B cell (primary cell): ENCODE measurements around the gene ZDHHC7. TPM values are rescaled to one million over a fixed set of nuclear protein-coding genes. Genes with fewer than 3 reads are reported as not detected.

Source experiments
- ATAC-seq: fragments of 200-7000 bp; cut with Tn5 transposase; one replicate; pipeline ENCODE4 v1.10.0; 2021; ENCODE audit warnings: low read depth, mild to moderate bottlenecking, moderate number of reproducible peaks, moderate library complexity
- CTCF ChIA-PET: fragments of 350-600 bp; sonication (Branson Sonifier 250); formaldehyde crosslinking; loops from one replicate; lab custom pipeline; 2021; ENCODE audit warnings: antibody characterized with exemption, inconsistent platforms; lab: Charles Lee
- POLR2A ChIA-PET: fragments of 350-600 bp; sonication (Branson Sonifier 250); formaldehyde crosslinking; loops from one replicate; lab custom pipeline; 2021; ENCODE audit warnings: antibody characterized with exemption; lab: Charles Lee
- DNase-seq: peaks from one replicate; pipeline ENCODE4 v3.0.0; 2013
- H2AFZ ChIP-seq: 2 replicates; pipeline ENCODE4 v1.6.1; 2012; ENCODE audit warnings: mild to moderate bottlenecking, low read depth, low read length; ENCODE audit not compliant: insufficient read depth, poor library complexity, severe bottlenecking
- H3K27ac ChIP-seq, 2 donors: 1 replicate in 1 of 2; 2 replicates in 1 of 2; pipeline ENCODE4 v1.5.1; 2012 to 2013; ENCODE audit warnings: low read length in 2 of 2, mild to moderate bottlenecking in 2 of 2, moderate library complexity in 1 of 2
- H3K27me3 ChIP-seq, 4 experiments: fragments of 200-600 bp in 1 of 4; sonication (generic) in 1 of 4; replicated peaks in 1 of 4; 1 replicate in 2 of 4; 2 replicates in 2 of 4; pipeline versions ENCODE4 v1.6.1 to v1.7.0; 2013 to 2016; ENCODE audit warnings: low read length in 3 of 4, mild to moderate bottlenecking in 2 of 4, mixed read lengths in 1 of 4, moderate library complexity in 1 of 4; ENCODE audit not compliant: insufficient read depth in 4 of 4, control insufficient read depth in 3 of 4; ENCODE audit errors: control extremely low read depth in 1 of 4
- H3K36me3 ChIP-seq, 2 experiments: replicated peaks in 1 of 2; 1 replicate in 1 of 2; 2 replicates in 1 of 2; pipeline versions ENCODE4 v1.6.1 to v1.7.1; 2013; ENCODE audit warnings: low read length in 1 of 2; ENCODE audit not compliant: insufficient read depth in 2 of 2, control insufficient read depth in 1 of 2; ENCODE audit errors: control extremely low read depth in 1 of 2, extremely low read depth in 1 of 2
- H3K4me1 ChIP-seq, 2 donors: fragments of 200-600 bp in 1 of 2; sonication (generic) in 1 of 2; 1 replicate in 1 of 2; 2 replicates in 1 of 2; pipeline versions ENCODE4 v1.5.1 to v1.6.1; 2013 to 2017; ENCODE audit warnings: low read length in 2 of 2; ENCODE audit not compliant: control insufficient read depth in 2 of 2, insufficient read depth in 2 of 2
- H3K4me2 ChIP-seq: replicated peaks from 2 replicates; pipeline ENCODE3; 2012; ENCODE audit warnings: mild to moderate bottlenecking, low read depth, low read length; ENCODE audit not compliant: poor library complexity, severe bottlenecking
- H3K4me3 ChIP-seq, 5 experiments: fragments of 200-600 bp in 1 of 5; sonication (generic) in 1 of 5; 1 replicate in 3 of 5; 2 replicates in 2 of 5; pipeline versions ENCODE4 v1.5.1 to v1.7.0; 2011 to 2016; ENCODE audit warnings: low read length in 4 of 5, mild to moderate bottlenecking in 4 of 5, low read depth in 2 of 5, control low read depth in 1 of 5, moderate library complexity in 1 of 5; ENCODE audit not compliant: insufficient read depth in 1 of 5; ENCODE audit errors: control extremely low read depth in 1 of 5, extremely low read depth in 1 of 5
- H3K79me2 ChIP-seq: fragments of 200-600 bp; sonication (generic); one replicate; pipeline ENCODE4 v1.6.0; 2016; ENCODE audit warnings: low read length; ENCODE audit not compliant: control insufficient read depth, insufficient read depth
- H3K9ac ChIP-seq: fragments of 200-600 bp; sonication (generic); 2 replicates; pipeline ENCODE4 v1.6.1; 2017; ENCODE audit warnings: mild to moderate bottlenecking, low read length, moderate library complexity
- H3K9me3 ChIP-seq, 3 donors: one replicate each; pipeline versions ENCODE4 v1.6.1 to v1.7.1; 2013; ENCODE audit warnings: low read length in 2 of 3; ENCODE audit not compliant: control insufficient read depth in 2 of 3, insufficient read depth in 1 of 3; ENCODE audit errors: control extremely low read depth in 1 of 3
- H4K20me1 ChIP-seq: 2 replicates; pipeline ENCODE4 v1.6.0; 2012; ENCODE audit warnings: mild to moderate bottlenecking, low read length; ENCODE audit not compliant: insufficient read depth, control insufficient read depth, poor library complexity, severe bottlenecking
- H3K27ac Mint-ChIP-seq: one replicate; pipeline ENCODE4 v1.8.0; 2021; ENCODE audit warnings: mixed read lengths
- H3K27me3 Mint-ChIP-seq: one replicate; pipeline ENCODE4 v1.8.0; 2021; ENCODE audit warnings: mixed read lengths
- H3K4me1 Mint-ChIP-seq: one replicate; pipeline ENCODE4 v1.8.0; 2021; ENCODE audit warnings: mixed read lengths
- H3K4me3 Mint-ChIP-seq: one replicate; pipeline ENCODE4 v1.8.0; 2021; ENCODE audit warnings: mixed read lengths
- H3K9me3 Mint-ChIP-seq: one replicate; pipeline ENCODE4 v1.8.0; 2022; ENCODE audit warnings: mixed read lengths; ENCODE audit not compliant: insufficient read depth
- EZH2 ChIP-seq: IDR thresholded peaks from 2 replicates; pipeline ENCODE4 v1.6.1; 2012; ENCODE audit warnings: borderline replicate concordance, low read depth, mild to moderate bottlenecking, moderate library complexity, low read length; ENCODE audit not compliant: insufficient read depth, poor library complexity, severe bottlenecking
- WGBS: methylation state at CpG from one replicate; pipeline ENCODE4 v1.1.5; 2013; ENCODE audit warnings: missing lambda C conversion rate; ENCODE audit not compliant: insufficient coverage; 5-methylcytosine and 5-hydroxymethylcytosine counted together
- intact Hi-C: fragments of 100-400 bp; cut with micrococcal nuclease; formaldehyde crosslinking; loops from one replicate; pipeline ENCODE4 v1.10.0; 2022
- polyA plus RNA-seq: library from polyadenylated mRNA; depleted of rRNA; stranded (reverse); fragments of >200 nt; gene quantifications from 2 replicates; pipeline ENCODE4 v1.2.3, GENCODE V29; 2012
- total RNA-seq, 2 donors: library from RNA; stranded (reverse); fragments of 120-200 nt in 1 of 2; gene quantifications; 1 replicate in 1 of 2; 2 replicates in 1 of 2; pipeline versions ENCODE4 v1.2.3 to v1.2.4, GENCODE V29; 2013 to 2022
- TF ChIP-seq, protein P1 (sequence below): fragments of 200-600 bp; IDR thresholded peaks from one replicate; pipeline ENCODE4 v1.8.0; 2022; ENCODE audit warnings: antibody characterized with exemption, mild to moderate bottlenecking

The ZDHHC7 gene
- total and polyA plus RNA-seq, 2 donors (not counting 1 experiment from before 2014, with no cell fraction given), result 25.2 to 36.1 TPM

- no peak overlapping the region for H3K4me3 ChIP-seq
- H3K4me2 ChIP-seq, result no peak overlapping the region
- no peaks in the 10 kb centered on the region for H3K27me3 ChIP-seq
- Mint-ChIP-seq H3K4me3 (no peak overlapping the region), H3K27me3 (no peaks in the 10 kb centered on the region), H3K9me3 (no peaks in the 10 kb centered on the region), H3K4me1 (no peaks in the 10 kb centered on the region), H3K27ac (no peak overlapping the region)
- DNase-seq (no peak), ATAC-seq (peak; percentile 14)
- no peaks in the 10 kb centered on the region for H3K79me2 ChIP-seq
- peak overlapping the region in 1 of 2 donors; percentile 52 for H3K27ac ChIP-seq
- TF ChIP-seq, protein P1, sequence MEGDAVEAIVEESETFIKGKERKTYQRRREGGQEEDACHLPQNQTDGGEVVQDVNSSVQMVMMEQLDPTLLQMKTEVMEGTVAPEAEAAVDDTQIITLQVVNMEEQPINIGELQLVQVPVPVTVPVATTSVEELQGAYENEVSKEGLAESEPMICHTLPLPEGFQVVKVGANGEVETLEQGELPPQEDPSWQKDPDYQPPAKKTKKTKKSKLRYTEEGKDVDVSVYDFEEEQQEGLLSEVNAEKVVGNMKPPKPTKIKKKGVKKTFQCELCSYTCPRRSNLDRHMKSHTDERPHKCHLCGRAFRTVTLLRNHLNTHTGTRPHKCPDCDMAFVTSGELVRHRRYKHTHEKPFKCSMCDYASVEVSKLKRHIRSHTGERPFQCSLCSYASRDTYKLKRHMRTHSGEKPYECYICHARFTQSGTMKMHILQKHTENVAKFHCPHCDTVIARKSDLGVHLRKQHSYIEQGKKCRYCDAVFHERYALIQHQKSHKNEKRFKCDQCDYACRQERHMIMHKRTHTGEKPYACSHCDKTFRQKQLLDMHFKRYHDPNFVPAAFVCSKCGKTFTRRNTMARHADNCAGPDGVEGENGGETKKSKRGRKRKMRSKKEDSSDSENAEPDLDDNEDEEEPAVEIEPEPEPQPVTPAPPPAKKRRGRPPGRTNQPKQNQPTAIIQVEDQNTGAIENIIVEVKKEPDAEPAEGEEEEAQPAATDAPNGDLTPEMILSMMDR, result no peak
- TF ChIP-seq EZH2, result no peak
- CTCF ChIA-PET, result interaction anchor here (1.4 kb wide), 1 partner anchor 40 kb away, joined by 4 read pairs; no protein-coding TSS in a partner anchor
- no peak overlapping the region for H3K9ac ChIP-seq
- H3K9me3 ChIP-seq, result peaks cover 0 to 20% (median 0%) of the 10 kb centered on the region in 3 donors
- intact Hi-C loops, result no loop called here
- POLR2A ChIA-PET, result no interaction called here
- no peaks in the 10 kb centered on the region for H3K36me3 ChIP-seq
- H4K20me1 ChIP-seq, result no peaks in the 10 kb centered on the region
- 85% methylated on average over 7 of the region's 8 CpGs for WGBS
- no peak overlapping the region for H2AFZ ChIP-seq
- no peaks in the 10 kb centered on the region for H3K4me1 ChIP-seq
Observed at GRCh38 chr16:84930298-84931106, 80.8 kb downstream of the ZDHHC7 start.
